ENCODE measurements around the gene ATG2B. TPM values are rescaled to one million over a fixed set of nuclear protein-coding genes. Genes with fewer than 3 reads are reported as not detected.

ATG2B gene
- total RNA-seq, 4 donors from 2014 or later, result 22.2 to 30.3 (median 28.6) TPM

DNA sequence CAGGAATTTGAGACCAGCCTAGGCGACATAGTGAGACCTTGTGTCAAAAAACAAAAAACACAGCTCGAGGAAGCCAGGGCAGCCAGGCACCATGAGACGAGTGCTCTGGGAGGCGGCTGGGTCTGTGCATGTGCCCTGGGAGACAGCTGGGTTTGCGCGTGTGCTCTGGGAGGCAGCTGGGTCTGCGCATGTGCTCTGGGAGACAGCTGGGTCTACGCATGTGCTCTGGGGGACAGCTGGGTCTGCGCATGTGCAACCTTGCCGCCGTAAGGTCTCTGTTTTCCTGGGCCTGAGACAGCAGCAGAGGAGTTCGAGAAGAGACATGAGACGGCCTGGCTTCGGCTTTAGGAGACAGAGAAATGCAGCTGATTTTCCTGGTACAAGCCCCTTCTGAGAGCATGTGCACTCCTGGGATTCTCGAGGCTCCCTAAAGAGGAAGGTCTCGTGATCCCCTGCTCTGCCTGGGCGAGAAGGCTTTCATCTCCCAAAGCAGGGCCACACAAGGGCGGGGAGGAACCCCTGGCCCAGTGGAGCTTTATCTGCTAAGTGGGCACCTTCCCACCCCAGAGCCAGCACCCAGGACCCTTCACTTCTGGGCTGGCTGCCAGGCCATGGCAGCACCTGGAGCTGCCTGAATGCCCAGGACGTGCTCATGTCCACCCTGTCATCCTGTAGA, 110.7 kb downstream of the ATG2B start:
- in situ Hi-C loops (cut with MboI; ENCODE audit: low sequenced_read_pairs in 4 of 4) (loop anchor here in 1 of 4 donors (25.0 kb wide), 1 partner anchor 690 kb away; no protein-coding TSS in a partner anchor), intact Hi-C loops (cut with DNase I; ENCODE audit: low total_unique reads) (no loop called here)
- H3K27ac ChIP-seq, result no peak overlapping the region

DNA sequence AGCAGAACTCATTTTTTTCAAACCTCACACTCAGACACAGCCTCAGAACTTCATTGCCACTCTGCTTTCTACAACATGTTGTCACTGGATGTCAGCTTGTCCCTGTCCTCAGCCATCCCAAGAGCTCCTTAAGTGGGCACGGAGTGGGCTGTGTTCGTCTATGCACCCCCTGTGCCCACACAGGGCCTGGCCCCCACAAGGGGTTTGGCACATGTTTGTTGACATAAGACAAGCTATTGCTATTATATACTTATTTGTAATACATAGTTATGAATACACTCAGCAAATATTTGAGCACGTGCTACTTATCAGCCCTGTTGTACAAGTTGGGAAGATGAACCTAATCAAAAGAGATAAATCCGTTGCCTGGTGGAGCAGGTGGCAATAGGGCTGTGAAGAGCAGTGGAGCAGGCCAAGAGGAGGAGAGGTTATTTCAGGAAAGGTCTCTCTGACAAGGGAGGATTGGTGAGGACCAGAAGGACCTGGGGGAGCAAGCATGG, 111.4 kb downstream of the ATG2B start:
- in situ Hi-C loops (cut with MboI; ENCODE audit: low sequenced_read_pairs in 4 of 4) (loop anchor here in 1 of 4 donors (25.0 kb wide), 1 partner anchor 689 kb away; no protein-coding TSS in a partner anchor), intact Hi-C loops (cut with DNase I; ENCODE audit: low total_unique reads) (no loop called here)
- TF ChIP-seq, protein P1, sequence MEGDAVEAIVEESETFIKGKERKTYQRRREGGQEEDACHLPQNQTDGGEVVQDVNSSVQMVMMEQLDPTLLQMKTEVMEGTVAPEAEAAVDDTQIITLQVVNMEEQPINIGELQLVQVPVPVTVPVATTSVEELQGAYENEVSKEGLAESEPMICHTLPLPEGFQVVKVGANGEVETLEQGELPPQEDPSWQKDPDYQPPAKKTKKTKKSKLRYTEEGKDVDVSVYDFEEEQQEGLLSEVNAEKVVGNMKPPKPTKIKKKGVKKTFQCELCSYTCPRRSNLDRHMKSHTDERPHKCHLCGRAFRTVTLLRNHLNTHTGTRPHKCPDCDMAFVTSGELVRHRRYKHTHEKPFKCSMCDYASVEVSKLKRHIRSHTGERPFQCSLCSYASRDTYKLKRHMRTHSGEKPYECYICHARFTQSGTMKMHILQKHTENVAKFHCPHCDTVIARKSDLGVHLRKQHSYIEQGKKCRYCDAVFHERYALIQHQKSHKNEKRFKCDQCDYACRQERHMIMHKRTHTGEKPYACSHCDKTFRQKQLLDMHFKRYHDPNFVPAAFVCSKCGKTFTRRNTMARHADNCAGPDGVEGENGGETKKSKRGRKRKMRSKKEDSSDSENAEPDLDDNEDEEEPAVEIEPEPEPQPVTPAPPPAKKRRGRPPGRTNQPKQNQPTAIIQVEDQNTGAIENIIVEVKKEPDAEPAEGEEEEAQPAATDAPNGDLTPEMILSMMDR (IDR thresholded peaks at IDR 0.05 in 4 of 5, conservative IDR thresholded peaks at IDR 0.05 in 1 of 5), result no peak
- no peak for TF ChIP-seq POLR2A (IDR thresholded peaks at IDR 0.05)
- Histone ChIP-seq H3K4me3 (no peak overlapping the region), H3K27me3 (no peaks in the 10 kb centered on the region), H3K9me3 (no peaks in the 10 kb centered on the region), H3K27ac (no peak overlapping the region), H3K36me3 (no peaks in the 10 kb centered on the region), H3K4me1 (peaks cover 0 to 3% of the 10 kb centered on the region in 2 donors)
- ATAC-seq (no peak), DNase-seq (no peak)

More for the DNA sequence above, 110.7 kb downstream of the ATG2B start:
- peaks cover 0 to 2% (median 0%) of the 10 kb centered on the region in 3 donors for H3K27me3 ChIP-seq
- ATAC-seq, result no peak
- TF ChIP-seq, protein P1 (IDR thresholded peaks at IDR 0.05 in 4 of 5, conservative IDR thresholded peaks at IDR 0.05 in 1 of 5), result no peak
- no peak for TF ChIP-seq POLR2A (IDR thresholded peaks at IDR 0.05)
- no peak overlapping the region for H3K4me3 ChIP-seq
- H3K9me3 ChIP-seq, result no peaks in the 10 kb centered on the region
- H3K36me3 ChIP-seq, result no peaks in the 10 kb centered on the region
- H3K4me1 ChIP-seq, result peaks cover 0 to 3% of the 10 kb centered on the region in 2 donors
- no peak for DNase-seq

DNA sequence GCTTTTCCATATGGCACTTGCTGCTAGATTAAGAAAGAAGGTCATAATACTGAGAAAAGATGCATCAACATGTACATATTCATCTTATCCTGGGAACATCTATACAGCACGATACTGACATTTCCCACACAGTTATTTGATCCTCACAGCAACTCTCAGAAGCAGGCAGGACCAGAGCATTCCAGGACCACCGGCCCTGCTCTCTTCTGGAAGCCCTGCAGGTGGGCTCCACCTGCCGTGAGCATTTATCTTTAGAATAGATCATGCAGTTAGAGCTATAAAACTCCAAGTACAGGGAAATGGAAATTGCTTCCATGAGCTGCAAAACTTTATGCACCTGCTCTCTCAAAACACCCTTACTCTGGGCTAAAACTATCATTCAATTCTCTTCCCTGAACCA, 112.7 kb downstream of the ATG2B start:
- Histone ChIP-seq H3K4me3 (no peak overlapping the region), H3K9me3 (no peaks in the 10 kb centered on the region), H3K4me1 (no peaks in the 10 kb centered on the region), H3K27ac (no peak overlapping the region), H3K36me3 (no peaks in the 10 kb centered on the region), H3K27me3 (no peaks in the 10 kb centered on the region)
- no peak for DNase-seq
- in situ Hi-C loops (cut with MboI; ENCODE audit: low sequenced_read_pairs in 4 of 4) (loop anchor here in 1 of 4 donors (25.0 kb wide), 1 partner anchor 688 kb away; no protein-coding TSS in a partner anchor), intact Hi-C loops (cut with DNase I; ENCODE audit: low total_unique reads) (no loop called here)
- no peak for TF ChIP-seq POLR2A (IDR thresholded peaks at IDR 0.05)
- TF ChIP-seq, protein P1 (IDR thresholded peaks at IDR 0.05 in 4 of 5, conservative IDR thresholded peaks at IDR 0.05 in 1 of 5), result no peak
- ATAC-seq, result no peak

DNA sequence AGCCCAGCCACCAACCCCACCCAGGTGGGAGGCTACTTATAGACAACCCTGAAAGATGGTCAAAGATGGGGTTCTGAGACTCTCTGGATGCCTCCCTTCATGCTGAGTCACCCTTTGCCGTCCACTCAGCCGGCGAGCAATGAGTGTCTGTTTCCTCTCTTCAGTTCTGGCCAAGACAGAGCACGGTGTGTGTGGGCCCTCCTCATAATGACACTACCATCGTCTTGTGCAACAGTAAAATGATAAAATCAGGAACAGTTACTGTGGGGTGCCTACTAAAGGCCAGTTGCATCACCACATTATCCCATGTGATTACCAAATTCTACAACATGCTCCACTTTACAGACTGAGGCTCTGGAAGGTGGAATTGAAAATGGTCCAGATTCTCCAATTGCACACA, 114.1 kb downstream of the ATG2B start:
- no peak overlapping the region for H3K4me3 ChIP-seq
- H3K9me3 ChIP-seq, result no peaks in the 10 kb centered on the region
- no peaks in the 10 kb centered on the region for H3K4me1 ChIP-seq
- peak in 1 of 2 donors; percentile 23 for DNase-seq
- peak in 1 of 2 donors; percentile 45 for ATAC-seq
- no peaks in the 10 kb centered on the region for H3K27me3 ChIP-seq
- no peak overlapping the region for H3K27ac ChIP-seq
- in situ Hi-C loops (cut with MboI; ENCODE audit: low sequenced_read_pairs in 4 of 4), result no loop called here
- intact Hi-C loops (cut with DNase I; ENCODE audit: low total_unique reads), result no loop called here
- H3K36me3 ChIP-seq, result no peaks in the 10 kb centered on the region
- TF ChIP-seq, protein P1 (IDR thresholded peaks at IDR 0.05 in 4 of 5, conservative IDR thresholded peaks at IDR 0.05 in 1 of 5), result no peak

Data from gastrocnemius medialis (tissue), 4 donors.